NK-92 treated with Interleukin-12 subunit alpha and Interleukin-12 subunit beta, amount 100 ng/mL, for 24 hours (cell line): ENCODE measurements around the gene IQGAP3.

ENCODE experiments used
- DNase-seq: peaks from one replicate; lab custom pipeline; 2025; lab: John Stamatoyannopoulos, UW

The IQGAP3 gene

GRCh38 chr1:156571261-156571852, 1.0 kb downstream of the IQGAP3 start:
- DNase-seq, result no peak

GRCh38 chr1:156566436-156566835, 5.9 kb downstream of the IQGAP3 start:
- DNase-seq, result no peak

- no peak for DNase-seq
Observed at GRCh38 chr1:156565519-156565918, 6.8 kb downstream of the IQGAP3 start.

- DNase-seq, result no peak
Observed at GRCh38 chr1:156560585-156561163, 11.7 kb downstream of the IQGAP3 start.

- no peak for DNase-seq
Observed at GRCh38 chr1:156559797-156560385, 12.5 kb downstream of the IQGAP3 start.

- DNase-seq, result no peak
Observed at GRCh38 chr1:156559086-156559796, 13.1 kb downstream of the IQGAP3 start.

- DNase-seq, result no peak
Observed at GRCh38 chr1:156556354-156556753, 16.0 kb downstream of the IQGAP3 start.

GRCh38 chr1:156555715-156556114, 16.6 kb downstream of the IQGAP3 start:
- DNase-seq, result no peak

- DNase-seq, result no peak
Observed at GRCh38 chr1:156554971-156555370, 17.4 kb downstream of the IQGAP3 start.

GRCh38 chr1:156553860-156554485, 18.4 kb downstream of the IQGAP3 start:
- no peak for DNase-seq

GRCh38 chr1:156552937-156553336, 19.4 kb downstream of the IQGAP3 start:
- peak; percentile 66 for DNase-seq

GRCh38 chr1:156552518-156552917, 19.8 kb downstream of the IQGAP3 start:
- no peak for DNase-seq

GRCh38 chr1:156551869-156552268, 20.5 kb downstream of the IQGAP3 start:
- DNase-seq, result peak; percentile 59

GRCh38 chr1:156551066-156551643, 21.2 kb downstream of the IQGAP3 start:
- DNase-seq, result peak; percentile 43

- no peak for DNase-seq
Observed at GRCh38 chr1:156550346-156550745, 22.0 kb downstream of the IQGAP3 start.

- no peak for DNase-seq
Observed at GRCh38 chr1:156549831-156550230, 22.5 kb downstream of the IQGAP3 start.

- no peak for DNase-seq
Observed at GRCh38 chr1:156549390-156549789, 23.0 kb downstream of the IQGAP3 start.

- DNase-seq, result no peak
Observed at GRCh38 chr1:156547982-156548381, 24.4 kb downstream of the IQGAP3 start.

GRCh38 chr1:156547434-156547833, 24.9 kb downstream of the IQGAP3 start:
- DNase-seq, result no peak

- DNase-seq, result no peak
Observed at GRCh38 chr1:156546267-156546666, 26.1 kb downstream of the IQGAP3 start.

- no peak for DNase-seq
Observed at GRCh38 chr1:156544592-156545102, 27.7 kb downstream of the IQGAP3 start.

- DNase-seq, result no peak
Observed at GRCh38 chr1:156543066-156543465, 29.3 kb downstream of the IQGAP3 start.
